Measurements from ENCODE around the gene TGFA.

TGFA gene

GRCh38 chr2:70553584-70554337, at the start of gene TGFA:
Gene TGFA (minus strand): TSS chr2:70553826. CDS start chr2:70553767, 59 bp downstream.
- peak; percentile 75 for TF ChIP-seq CTCF (IDR thresholded peaks at IDR 0.05; ENCODE audit: extremely low read depth, missing control alignments)
- peak; percentile 78 for DNase-seq (ENCODE audit: low spot score)

- no peak for TF ChIP-seq CTCF (IDR thresholded peaks at IDR 0.05; ENCODE audit: extremely low read depth, missing control alignments)
- no peak for DNase-seq (ENCODE audit: low spot score)
Observed at GRCh38 chr2:70603066-70603465, 49.4 kb upstream of the TGFA start.

GRCh38 chr2:70598197-70598596, 44.6 kb upstream of the TGFA start:
- TF ChIP-seq CTCF (IDR thresholded peaks at IDR 0.05; ENCODE audit: extremely low read depth, missing control alignments), result no peak
- DNase-seq (ENCODE audit: low spot score), result no peak

GRCh38 chr2:70596739-70597138, 43.1 kb upstream of the TGFA start:
- no peak for TF ChIP-seq CTCF (IDR thresholded peaks at IDR 0.05; ENCODE audit: extremely low read depth, missing control alignments)

GRCh38 chr2:70596293-70596692, 42.7 kb upstream of the TGFA start:
- no peak for DNase-seq (ENCODE audit: low spot score)
- no peak for TF ChIP-seq CTCF (IDR thresholded peaks at IDR 0.05; ENCODE audit: extremely low read depth, missing control alignments)

More at GRCh38 chr2:70596739-70597138, 43.1 kb upstream of the TGFA start:
- DNase-seq (ENCODE audit: low spot score), result no peak

GRCh38 chr2:70583091-70583490, 29.5 kb upstream of the TGFA start:
- no peak for TF ChIP-seq CTCF (IDR thresholded peaks at IDR 0.05; ENCODE audit: extremely low read depth, missing control alignments)
- no peak for DNase-seq (ENCODE audit: low spot score)

GRCh38 chr2:70580352-70580751, 26.7 kb upstream of the TGFA start:
- TF ChIP-seq CTCF (IDR thresholded peaks at IDR 0.05; ENCODE audit: extremely low read depth, missing control alignments), result no peak
- DNase-seq (ENCODE audit: low spot score), result no peak
